Breast epithelium (tissue), 4 donors: ENCODE data around the gene BCL2L15. TPM values are rescaled to one million over a fixed set of nuclear protein-coding genes. Genes with fewer than 3 reads are reported as not detected.

Experiments
- DNase-seq, 2 donors: peaks; one replicate each; pipeline ENCODE4 v3.0.0-alpha.2; 2019; ENCODE audit warnings: low spot score in 2 of 2
- H3K27ac ChIP-seq, 2 donors: fragments of 200-600 bp; sonication (generic) in 1 of 2; one replicate each; pipeline ENCODE4 v1.5.1; 2016 to 2019; ENCODE audit warnings: mild to moderate bottlenecking in 1 of 2
- H3K27me3 ChIP-seq, 2 donors: fragments of 200-600 bp; sonication (generic) in 1 of 2; one replicate each; pipeline versions ENCODE4 v1.5.1 to v1.6.0; 2017 to 2019; ENCODE audit warnings: control low read depth in 1 of 2, mild to moderate bottlenecking in 1 of 2
- H3K36me3 ChIP-seq: fragments of 200-600 bp; one replicate; pipeline ENCODE4 v1.5.1; 2019
- H3K4me1 ChIP-seq, 2 donors: fragments of 200-600 bp; sonication (generic); one replicate each; pipeline ENCODE4 v1.5.1; 2016 to 2019; ENCODE audit warnings: control low read depth in 1 of 2
- H3K4me3 ChIP-seq, 3 donors: fragments of 200-600 bp; sonication (generic); 1 replicate in 2 of 3; 2 replicates in 1 of 3; pipeline ENCODE4 v1.5.1; 2016 to 2019; ENCODE audit warnings: mild to moderate bottlenecking in 3 of 3, moderate library complexity in 2 of 3
- H3K9me3 ChIP-seq, 2 donors: fragments of 200-600 bp; sonication (generic) in 1 of 2; one replicate each; pipeline ENCODE4 v1.5.1; 2016 to 2019; ENCODE audit warnings: control low read depth in 1 of 2
- CTCF ChIP-seq, 3 donors: fragments of 450-650 bp; IDR thresholded peaks; one replicate each; pipeline ENCODE4 v1.5.1; 2016 to 2017; ENCODE audit warnings: antibody characterized with exemption in 3 of 3, mild to moderate bottlenecking in 3 of 3, moderate library complexity in 3 of 3
- POLR2A ChIP-seq: fragments of 450-650 bp; IDR thresholded peaks from one replicate; pipeline ENCODE4 v1.6.1; 2016; ENCODE audit warnings: antibody characterized with exemption, mild to moderate bottlenecking, moderate library complexity
- POLR2AphosphoS5 ChIP-seq, 3 donors: sonication (generic); formaldehyde crosslinking; IDR thresholded peaks; one replicate each; pipeline ENCODE4 v1.6.1; 2017; ENCODE audit warnings: antibody characterized with exemption in 3 of 3
- intact Hi-C: fragments of 100-400 bp; cut with DNase I; formaldehyde crosslinking; loops from one replicate; pipeline ENCODE4 v1.15.1; 2023; ENCODE audit warnings: low total_unique reads
- total RNA-seq, 3 donors: library from RNA; depleted of rRNA; stranded (reverse); fragments of >200 nt; gene quantifications; one replicate each; pipeline ENCODE4 v1.1.0, GENCODE V29; 2016

The BCL2L15 gene
- 1 to 10 TPM in 1 of 3 donors, under 1 TPM in 2; 0.44 to 1.6 (median 0.48) TPM for total RNA-seq

- no peaks in the 10 kb centered on the region for H3K9me3 ChIP-seq
- H3K4me3 ChIP-seq, result no peak within 1 kb of the TSS
- no peak for DNase-seq
- intact Hi-C loops, result no loop called here
- TF ChIP-seq CTCF (IDR thresholded peaks at IDR 0.05) (no peak), POLR2AphosphoS5 (IDR thresholded peaks at IDR 0.05) (no peak), POLR2A (no peak)
- no peaks in the 10 kb centered on the region for H3K36me3 ChIP-seq
- H3K4me1 ChIP-seq, result no peaks in the 10 kb centered on the region
- no peak within 1 kb of the TSS for H3K27ac ChIP-seq
- H3K27me3 ChIP-seq, result no peaks in the 10 kb centered on the region
Observed at GRCh38 chr1:113887402-113888175, at the start of gene BCL2L15. TSS of gene BCL2L15 (minus strand) at chr1:113887581. CDS start at chr1:113887375, 206 bp downstream.

GRCh38 chr1:113937146-113937545 lies 49.8 kb upstream of the BCL2L15 start:
- Histone ChIP-seq H3K36me3 (peaks cover 5% of the 10 kb centered on the region), H3K4me1 (no peaks in the 10 kb centered on the region), H3K27ac (no peak overlapping the region), H3K9me3 (no peaks in the 10 kb centered on the region), H3K27me3 (no peaks in the 10 kb centered on the region), H3K4me3 (no peak overlapping the region)
- DNase-seq, result no peak
- intact Hi-C loops, result no loop called here
- TF ChIP-seq POLR2AphosphoS5 (IDR thresholded peaks at IDR 0.05) (no peak), CTCF (IDR thresholded peaks at IDR 0.05) (no peak), POLR2A (no peak)

DNA sequence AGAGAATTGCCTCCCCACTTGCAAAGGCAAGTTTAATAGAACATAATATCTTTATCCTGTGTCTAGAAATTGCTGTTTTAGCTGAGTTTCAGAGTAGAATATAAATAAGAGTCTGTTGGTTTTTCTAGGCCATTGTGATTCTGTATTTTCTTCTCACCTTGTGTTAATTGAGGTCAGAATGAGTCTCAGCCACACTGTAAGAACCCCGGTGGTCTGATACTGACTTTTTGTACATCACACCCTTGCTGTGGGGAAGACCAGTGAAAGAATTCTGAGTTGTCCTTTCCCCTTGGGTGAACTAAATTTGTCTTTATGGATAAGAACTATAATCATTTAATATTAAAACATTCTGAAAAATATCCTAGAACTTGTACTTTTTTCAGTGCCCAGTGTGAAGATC lies 48.6 kb upstream of the BCL2L15 start:
- H3K27me3 ChIP-seq, result no peaks in the 10 kb centered on the region
- TF ChIP-seq POLR2AphosphoS5 (IDR thresholded peaks at IDR 0.05), result no peak
- no peak for TF ChIP-seq CTCF (IDR thresholded peaks at IDR 0.05)
- intact Hi-C loops, result no loop called here
- H3K4me3 ChIP-seq, result no peak overlapping the region
- H3K27ac ChIP-seq, result no peak overlapping the region
- no peaks in the 10 kb centered on the region for H3K9me3 ChIP-seq
- H3K4me1 ChIP-seq, result no peaks in the 10 kb centered on the region
- H3K36me3 ChIP-seq, result no peaks in the 10 kb centered on the region
- no peak for DNase-seq

- TF ChIP-seq POLR2AphosphoS5 (IDR thresholded peaks at IDR 0.05) (no peak), CTCF (IDR thresholded peaks at IDR 0.05) (no peak), POLR2A (no peak)
- Histone ChIP-seq H3K4me1 (no peaks in the 10 kb centered on the region), H3K4me3 (no peak overlapping the region), H3K9me3 (no peaks in the 10 kb centered on the region), H3K27ac (no peak overlapping the region), H3K27me3 (no peaks in the 10 kb centered on the region), H3K36me3 (no peaks in the 10 kb centered on the region)
- no peak for DNase-seq
- intact Hi-C loops, result no loop called here
Observed at GRCh38 chr1:113935176-113935575, 47.8 kb upstream of the BCL2L15 start.

DNA sequence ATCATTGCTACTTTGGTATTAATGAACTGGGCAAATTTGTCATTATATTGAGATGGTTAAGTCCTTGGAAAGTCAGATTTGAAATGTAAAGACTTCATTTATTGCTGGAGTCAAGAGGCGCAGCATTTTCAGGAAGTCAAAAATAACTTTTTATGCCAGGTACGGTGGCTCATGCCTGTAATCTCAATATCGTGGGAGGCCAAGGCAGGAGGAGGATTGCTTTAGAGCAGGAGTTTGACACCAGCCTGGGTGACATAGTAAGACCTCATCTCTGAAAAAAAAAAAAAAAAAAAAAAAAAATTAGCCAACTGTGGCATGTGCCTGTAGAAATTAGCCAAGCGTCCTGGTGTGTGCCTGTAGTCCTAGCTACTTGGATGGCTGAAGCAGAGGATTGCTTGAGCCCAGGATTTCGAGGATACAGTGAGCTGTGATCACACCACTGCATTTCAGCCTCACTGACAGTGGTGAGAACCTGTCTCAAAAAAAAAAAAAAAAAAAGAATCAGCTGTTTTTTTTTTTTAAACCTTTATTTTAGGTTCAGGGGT lies 47.2 kb upstream of the BCL2L15 start:
- TF ChIP-seq POLR2AphosphoS5 (IDR thresholded peaks at IDR 0.05) (no peak), CTCF (IDR thresholded peaks at IDR 0.05) (no peak), POLR2A (no peak)

More for the DNA sequence above, 47.2 kb upstream of the BCL2L15 start:
- DNase-seq, result no peak
- H3K4me3 ChIP-seq, result no peak overlapping the region
- no peak overlapping the region for H3K27ac ChIP-seq
- H3K27me3 ChIP-seq, result no peaks in the 10 kb centered on the region
- intact Hi-C loops, result no loop called here
- no peaks in the 10 kb centered on the region for H3K9me3 ChIP-seq
- H3K36me3 ChIP-seq, result no peaks in the 10 kb centered on the region
- no peaks in the 10 kb centered on the region for H3K4me1 ChIP-seq
